ENCODE results near the gene KCNIP3.

GRCh38 chr2:95390272-95390880 is 93.2 kb downstream of the KCNIP3 start:
- TF ChIP-seq ZC3H10 (CRISPR knock-in tag; IDR thresholded peaks at IDR 0.05) (no peak), PPARA (CRISPR knock-in tag; IDR thresholded peaks at IDR 0.05; ENCODE audit: borderline replicate concordance) (no peak), CSDC2 (CRISPR knock-in tag; IDR thresholded peaks at IDR 0.05) (no peak), ZNF8 (CRISPR knock-in tag; IDR thresholded peaks at IDR 0.05) (no peak)
- TF ChIP-seq, protein P1, sequence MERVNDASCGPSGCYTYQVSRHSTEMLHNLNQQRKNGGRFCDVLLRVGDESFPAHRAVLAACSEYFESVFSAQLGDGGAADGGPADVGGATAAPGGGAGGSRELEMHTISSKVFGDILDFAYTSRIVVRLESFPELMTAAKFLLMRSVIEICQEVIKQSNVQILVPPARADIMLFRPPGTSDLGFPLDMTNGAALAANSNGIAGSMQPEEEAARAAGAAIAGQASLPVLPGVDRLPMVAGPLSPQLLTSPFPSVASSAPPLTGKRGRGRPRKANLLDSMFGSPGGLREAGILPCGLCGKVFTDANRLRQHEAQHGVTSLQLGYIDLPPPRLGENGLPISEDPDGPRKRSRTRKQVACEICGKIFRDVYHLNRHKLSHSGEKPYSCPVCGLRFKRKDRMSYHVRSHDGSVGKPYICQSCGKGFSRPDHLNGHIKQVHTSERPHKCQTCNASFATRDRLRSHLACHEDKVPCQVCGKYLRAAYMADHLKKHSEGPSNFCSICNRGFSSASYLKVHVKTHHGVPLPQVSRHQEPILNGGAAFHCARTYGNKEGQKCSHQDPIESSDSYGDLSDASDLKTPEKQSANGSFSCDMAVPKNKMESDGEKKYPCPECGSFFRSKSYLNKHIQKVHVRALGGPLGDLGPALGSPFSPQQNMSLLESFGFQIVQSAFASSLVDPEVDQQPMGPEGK (CRISPR knock-in tag; IDR thresholded peaks at IDR 0.05; ENCODE audit: borderline replicate concordance): no peak
- TF ChIP-seq, protein P2, sequence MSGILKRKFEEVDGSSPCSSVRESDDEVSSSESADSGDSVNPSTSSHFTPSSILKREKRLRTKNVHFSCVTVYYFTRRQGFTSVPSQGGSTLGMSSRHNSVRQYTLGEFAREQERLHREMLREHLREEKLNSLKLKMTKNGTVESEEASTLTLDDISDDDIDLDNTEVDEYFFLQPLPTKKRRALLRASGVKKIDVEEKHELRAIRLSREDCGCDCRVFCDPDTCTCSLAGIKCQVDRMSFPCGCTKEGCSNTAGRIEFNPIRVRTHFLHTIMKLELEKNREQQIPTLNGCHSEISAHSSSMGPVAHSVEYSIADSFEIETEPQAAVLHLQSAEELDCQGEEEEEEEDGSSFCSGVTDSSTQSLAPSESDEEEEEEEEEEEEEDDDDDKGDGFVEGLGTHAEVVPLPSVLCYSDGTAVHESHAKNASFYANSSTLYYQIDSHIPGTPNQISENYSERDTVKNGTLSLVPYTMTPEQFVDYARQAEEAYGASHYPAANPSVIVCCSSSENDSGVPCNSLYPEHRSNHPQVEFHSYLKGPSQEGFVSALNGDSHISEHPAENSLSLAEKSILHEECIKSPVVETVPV (CRISPR knock-in tag; IDR thresholded peaks at IDR 0.05): no peak
